IMR-90 (cell line): ENCODE data around the gene PSMD11.

Experiments
- MAZ ChIP-seq: IDR thresholded peaks from 2 replicates; pipeline ENCODE4 v1.6.1; 2012; ENCODE audit warnings: low read depth, mild to moderate bottlenecking, low read length, improper control_type of control experiment, moderate library complexity, borderline replicate concordance
- POLR2A ChIP-seq: IDR thresholded peaks from 2 replicates; pipeline ENCODE4 v1.6.1; 2012; ENCODE audit warnings: mild to moderate bottlenecking, low read depth, low read length
- TF ChIP-seq, protein P1 (sequence below): conservative IDR thresholded peaks from 2 replicates; pipeline ENCODE4 v1.5.1; 2012; ENCODE audit warnings: mild to moderate bottlenecking, low read depth, low read length, improper control_type of control experiment

DNA sequence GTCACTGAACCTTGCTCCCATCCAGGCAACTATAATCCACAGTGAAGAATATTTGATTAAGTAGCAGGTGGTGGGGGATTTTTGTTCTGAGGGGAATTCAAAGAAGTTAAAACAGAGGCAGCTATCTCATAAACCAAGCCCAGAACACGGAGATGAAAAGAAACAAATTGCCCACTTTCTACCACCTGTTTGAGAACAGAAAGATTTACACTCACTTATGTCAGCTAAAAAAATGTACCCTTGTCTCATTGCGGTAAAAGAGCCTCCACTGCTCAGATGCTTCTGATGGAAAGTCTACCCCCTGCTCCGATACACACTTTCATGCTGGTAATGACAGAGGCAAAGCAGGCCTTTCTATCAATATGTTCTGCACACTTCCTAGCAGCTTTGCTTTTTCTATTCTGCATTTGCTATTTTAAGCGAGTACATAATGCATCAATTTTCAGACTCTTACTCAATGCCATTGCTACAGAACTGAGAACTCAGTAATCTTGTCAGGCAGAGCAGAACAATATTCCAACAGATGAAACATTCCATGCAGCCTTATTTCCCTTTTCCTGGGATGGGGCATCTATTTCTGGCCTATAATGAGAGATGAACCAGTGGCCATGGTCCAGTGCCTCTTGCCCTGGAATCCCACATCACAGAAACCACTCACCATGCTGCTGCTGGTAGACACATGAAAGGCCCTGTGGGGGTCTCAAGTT, 71.5 kb downstream of the PSMD11 start:
- TF ChIP-seq, protein P1, sequence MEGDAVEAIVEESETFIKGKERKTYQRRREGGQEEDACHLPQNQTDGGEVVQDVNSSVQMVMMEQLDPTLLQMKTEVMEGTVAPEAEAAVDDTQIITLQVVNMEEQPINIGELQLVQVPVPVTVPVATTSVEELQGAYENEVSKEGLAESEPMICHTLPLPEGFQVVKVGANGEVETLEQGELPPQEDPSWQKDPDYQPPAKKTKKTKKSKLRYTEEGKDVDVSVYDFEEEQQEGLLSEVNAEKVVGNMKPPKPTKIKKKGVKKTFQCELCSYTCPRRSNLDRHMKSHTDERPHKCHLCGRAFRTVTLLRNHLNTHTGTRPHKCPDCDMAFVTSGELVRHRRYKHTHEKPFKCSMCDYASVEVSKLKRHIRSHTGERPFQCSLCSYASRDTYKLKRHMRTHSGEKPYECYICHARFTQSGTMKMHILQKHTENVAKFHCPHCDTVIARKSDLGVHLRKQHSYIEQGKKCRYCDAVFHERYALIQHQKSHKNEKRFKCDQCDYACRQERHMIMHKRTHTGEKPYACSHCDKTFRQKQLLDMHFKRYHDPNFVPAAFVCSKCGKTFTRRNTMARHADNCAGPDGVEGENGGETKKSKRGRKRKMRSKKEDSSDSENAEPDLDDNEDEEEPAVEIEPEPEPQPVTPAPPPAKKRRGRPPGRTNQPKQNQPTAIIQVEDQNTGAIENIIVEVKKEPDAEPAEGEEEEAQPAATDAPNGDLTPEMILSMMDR = no peak
- TF ChIP-seq POLR2A (no peak), MAZ (no peak)
